ENCODE data around the gene FGFR3. TPM values are rescaled to one million over a fixed set of nuclear protein-coding genes. Genes with fewer than 3 reads are reported as not detected.
"Not testable (repeated sequence)": the region's sequence is repeated elsewhere in the genome, so short reads cannot be mapped to it uniquely, and the experiment has no call there.

FGFR3 gene
- total RNA-seq, 4 donors from 2014 or later, result 1.2 to 2.0 (median 1.6) TPM

DNA sequence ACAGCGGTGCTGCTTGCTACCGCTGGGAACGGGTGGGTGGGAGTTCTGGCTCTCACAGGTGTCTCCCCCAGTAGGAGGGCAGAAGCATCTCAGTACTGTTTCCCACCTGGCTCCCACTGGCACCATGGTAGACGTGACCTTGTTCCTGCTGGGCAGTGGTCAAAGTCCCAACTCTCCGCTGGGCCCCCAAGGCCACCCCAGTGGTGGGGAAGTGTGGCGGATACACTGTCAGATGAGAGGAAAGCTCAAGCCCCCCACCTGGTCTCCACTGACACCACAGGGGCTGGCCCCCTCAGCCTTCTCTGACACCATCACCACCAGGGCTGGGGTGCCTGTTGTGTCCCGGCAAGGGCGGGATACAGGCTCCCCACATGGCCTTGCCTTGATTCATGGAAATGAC lies 38.2 kb downstream of the FGFR3 start:
- Histone ChIP-seq H3K27me3 (no peaks in the 10 kb centered on the region), H3K36me3 (peaks cover 59 to 79% (median 71%) of the 10 kb centered on the region in 4 donors), H3K9me3 (no peaks in the 10 kb centered on the region), H3K4me1 (peaks cover 0 to 8% (median 3%) of the 10 kb centered on the region in 4 donors), H3K27ac (replicated peaks in 1 of 4) (no peak overlapping the region), H3K4me3 (no peak overlapping the region)
- intact Hi-C loops (cut with DNase I), result no loop called here
- DNase-seq (ENCODE audit: extremely low spot score), result no peak
- 83% methylated on average over 3 of the region's 8 CpGs for WGBS
- TF ChIP-seq POLR2A (IDR thresholded peaks at IDR 0.05; ENCODE audit: low read depth) (no peak), EP300 (IDR thresholded peaks at IDR 0.05) (no peak), POLR2AphosphoS5 (IDR thresholded peaks at IDR 0.05) (no peak)
- TF ChIP-seq, protein P1, sequence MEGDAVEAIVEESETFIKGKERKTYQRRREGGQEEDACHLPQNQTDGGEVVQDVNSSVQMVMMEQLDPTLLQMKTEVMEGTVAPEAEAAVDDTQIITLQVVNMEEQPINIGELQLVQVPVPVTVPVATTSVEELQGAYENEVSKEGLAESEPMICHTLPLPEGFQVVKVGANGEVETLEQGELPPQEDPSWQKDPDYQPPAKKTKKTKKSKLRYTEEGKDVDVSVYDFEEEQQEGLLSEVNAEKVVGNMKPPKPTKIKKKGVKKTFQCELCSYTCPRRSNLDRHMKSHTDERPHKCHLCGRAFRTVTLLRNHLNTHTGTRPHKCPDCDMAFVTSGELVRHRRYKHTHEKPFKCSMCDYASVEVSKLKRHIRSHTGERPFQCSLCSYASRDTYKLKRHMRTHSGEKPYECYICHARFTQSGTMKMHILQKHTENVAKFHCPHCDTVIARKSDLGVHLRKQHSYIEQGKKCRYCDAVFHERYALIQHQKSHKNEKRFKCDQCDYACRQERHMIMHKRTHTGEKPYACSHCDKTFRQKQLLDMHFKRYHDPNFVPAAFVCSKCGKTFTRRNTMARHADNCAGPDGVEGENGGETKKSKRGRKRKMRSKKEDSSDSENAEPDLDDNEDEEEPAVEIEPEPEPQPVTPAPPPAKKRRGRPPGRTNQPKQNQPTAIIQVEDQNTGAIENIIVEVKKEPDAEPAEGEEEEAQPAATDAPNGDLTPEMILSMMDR (IDR thresholded peaks at IDR 0.05), result no peak

DNA sequence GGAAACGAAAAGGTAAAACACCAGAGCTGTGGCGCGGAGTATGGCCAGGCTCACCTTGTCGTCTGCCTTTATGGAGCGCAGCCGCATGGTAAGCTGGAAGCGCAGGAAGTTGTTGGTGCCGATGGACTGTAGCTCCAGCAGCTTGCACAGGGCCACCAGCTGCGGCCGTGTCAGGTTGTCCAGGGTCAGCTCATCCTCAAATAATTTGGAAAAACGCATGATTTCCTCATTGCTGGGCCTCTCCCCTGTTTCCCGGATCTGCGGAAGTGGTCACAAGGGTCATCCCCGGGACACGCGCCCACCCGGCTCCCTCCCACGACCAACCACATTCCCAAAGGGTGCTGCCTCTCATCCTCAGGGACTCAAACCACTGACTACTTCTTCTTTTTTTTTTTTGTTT lies 39.6 kb downstream of the FGFR3 start:
- H3K27me3 ChIP-seq, result no peaks in the 10 kb centered on the region
- no peak overlapping the region for H3K4me3 ChIP-seq
- H3K27ac ChIP-seq (replicated peaks in 1 of 4), result no peak overlapping the region
- H3K4me1 ChIP-seq, result peaks cover 0 to 8% (median 3%) of the 10 kb centered on the region in 4 donors
- H3K9me3 ChIP-seq, result no peaks in the 10 kb centered on the region
- TF ChIP-seq POLR2A (IDR thresholded peaks at IDR 0.05; ENCODE audit: low read depth) (no peak), EP300 (IDR thresholded peaks at IDR 0.05) (no peak), POLR2AphosphoS5 (IDR thresholded peaks at IDR 0.05) (no peak)
- TF ChIP-seq, protein P1 (IDR thresholded peaks at IDR 0.05), result no peak
- DNase-seq (ENCODE audit: extremely low spot score), result no peak
- peaks cover 63 to 86% (median 75%) of the 10 kb centered on the region in 4 donors for H3K36me3 ChIP-seq
- 88% methylated on average over 12 of the region's 18 CpGs for WGBS
- intact Hi-C loops (cut with DNase I), result no loop called here

DNA sequence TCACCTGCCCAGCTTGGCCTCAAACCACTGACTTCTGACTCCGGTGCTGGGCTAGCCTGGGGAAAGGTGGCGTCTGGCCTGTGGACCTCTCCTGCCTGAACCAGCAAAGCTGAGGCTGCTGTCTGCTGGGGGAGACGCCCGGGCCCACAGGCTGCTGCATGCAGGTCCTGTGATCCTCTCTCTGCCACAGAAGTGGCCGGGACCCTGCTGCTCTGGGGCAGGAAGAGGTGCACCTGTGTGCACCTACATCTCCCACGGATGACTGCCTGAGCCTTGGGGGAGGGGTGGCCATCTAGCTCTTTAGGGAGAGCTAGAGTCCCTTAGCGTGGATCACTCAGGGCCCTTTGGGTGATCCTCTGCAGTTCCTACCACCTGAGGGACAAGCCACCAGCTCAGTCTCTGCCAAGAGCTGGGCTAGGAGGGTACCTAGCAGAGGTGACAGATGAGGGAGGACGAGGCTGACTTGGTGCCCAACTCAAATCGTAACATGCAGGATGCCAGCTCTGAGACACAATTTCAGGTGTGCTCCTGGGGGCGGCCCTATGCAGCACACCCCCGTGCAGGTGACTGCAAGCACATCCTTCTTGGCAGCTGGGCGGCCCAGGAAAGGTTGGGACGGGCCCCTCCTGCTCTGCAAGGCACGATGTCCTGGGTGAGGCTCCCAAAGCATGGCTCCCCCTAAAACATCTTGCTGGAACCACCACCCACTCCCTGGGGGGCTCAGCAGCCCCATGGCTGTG lies 40.4 kb downstream of the FGFR3 start:
- no peak for TF ChIP-seq POLR2A (IDR thresholded peaks at IDR 0.05; ENCODE audit: low read depth)
- TF ChIP-seq POLR2AphosphoS5 (IDR thresholded peaks at IDR 0.05), result no peak
- TF ChIP-seq, protein P1 (IDR thresholded peaks at IDR 0.05), result no peak
- TF ChIP-seq EP300 (IDR thresholded peaks at IDR 0.05), result no peak
- Histone ChIP-seq H3K27me3 (no peaks in the 10 kb centered on the region), H3K36me3 (peaks cover 65 to 93% (median 83%) of the 10 kb centered on the region in 4 donors), H3K4me1 (peaks cover 0 to 8% (median 3%) of the 10 kb centered on the region in 4 donors), H3K4me3 (no peak overlapping the region), H3K9me3 (no peaks in the 10 kb centered on the region), H3K27ac (replicated peaks in 1 of 4) (no peak overlapping the region)
- intact Hi-C loops (cut with DNase I), result no loop called here
- no CpG with 5 or more reads among the region's 14 CpGs for WGBS
- DNase-seq (ENCODE audit: extremely low spot score), result no peak

DNA sequence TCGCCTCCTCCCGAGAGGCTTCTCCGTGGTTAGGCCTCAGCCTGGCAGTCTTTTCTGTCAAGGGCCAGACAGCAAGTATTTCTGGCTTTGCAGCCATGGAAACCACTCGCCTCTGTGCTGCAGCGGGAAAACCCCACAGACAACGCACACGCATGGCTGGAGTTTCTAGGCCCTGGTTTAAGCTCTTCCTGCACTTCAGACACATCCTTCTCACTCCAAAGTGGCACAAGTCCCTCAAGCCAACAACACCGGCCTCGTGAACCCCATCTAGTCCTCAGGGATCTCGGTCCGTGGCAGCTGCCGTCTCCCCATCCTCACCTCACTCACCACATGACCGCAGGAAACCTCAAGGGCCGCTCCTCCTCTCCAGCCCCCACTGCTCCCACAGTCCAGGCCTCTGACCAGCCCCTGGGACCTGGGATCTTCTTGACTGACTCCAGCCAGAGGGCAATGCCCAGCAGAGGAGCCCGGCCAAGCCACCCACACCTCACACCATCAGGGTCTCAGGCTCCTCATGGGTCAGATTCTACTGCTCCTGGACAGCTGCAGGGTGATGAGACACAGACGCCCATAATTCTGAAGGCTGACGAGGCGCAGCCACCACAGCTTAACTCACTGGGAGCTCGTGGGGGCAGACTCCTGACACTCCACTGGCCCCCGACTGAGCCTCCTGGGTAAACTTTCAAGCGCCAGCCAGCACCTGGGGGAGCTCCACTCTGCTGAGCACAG lies 41.1 kb downstream of the FGFR3 start:
- TF ChIP-seq POLR2A (IDR thresholded peaks at IDR 0.05; ENCODE audit: low read depth) (no peak), POLR2AphosphoS5 (IDR thresholded peaks at IDR 0.05) (no peak), EP300 (IDR thresholded peaks at IDR 0.05) (no peak)
- TF ChIP-seq, protein P1 (IDR thresholded peaks at IDR 0.05), result no peak
- Histone ChIP-seq H3K4me1 (peaks cover 0 to 8% (median 3%) of the 10 kb centered on the region in 4 donors), H3K27me3 (no peaks in the 10 kb centered on the region), H3K27ac (replicated peaks in 1 of 4) (no peak overlapping the region), H3K36me3 (peaks cover 73 to 100% (median 90%) of the 10 kb centered on the region in 4 donors), H3K9me3 (no peaks in the 10 kb centered on the region), H3K4me3 (no peak overlapping the region)
- DNase-seq (ENCODE audit: extremely low spot score), result no peak
- intact Hi-C loops (cut with DNase I), result no loop called here
- 91% methylated on average over 12 of the region's 21 CpGs for WGBS

DNA sequence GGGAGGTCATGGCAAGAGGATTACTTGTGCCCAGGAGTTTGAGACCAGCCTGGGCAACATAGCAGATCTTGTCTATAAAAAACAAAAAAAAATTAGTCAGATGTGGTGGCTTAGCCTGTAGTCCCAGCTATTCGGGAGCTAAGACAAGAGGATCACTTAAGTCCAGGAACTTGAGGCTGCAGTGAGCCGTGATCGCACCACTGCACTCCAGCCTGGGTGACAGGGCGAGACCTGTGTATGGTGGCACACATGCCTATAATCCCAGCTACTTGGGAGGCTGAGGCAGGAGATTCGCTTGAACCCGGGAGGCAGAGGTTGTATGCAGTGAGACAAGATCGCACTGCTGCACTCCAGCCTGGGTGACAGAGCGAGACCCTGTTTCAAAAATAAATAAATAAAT lies 42.7 kb downstream of the FGFR3 start:
- 98% methylated on average over 8 of the region's 8 CpGs for WGBS
- DNase-seq (ENCODE audit: extremely low spot score); H3K4me3 ChIP-seq; H3K27ac ChIP-seq (replicated peaks in 1 of 4); H3K4me1 ChIP-seq; H3K9me3 ChIP-seq; H3K27me3 ChIP-seq; intact Hi-C loops (cut with DNase I): not testable (repeated sequence)
- peaks cover 81 to 100% (median 98%) of the 10 kb centered on the region in 4 donors for H3K36me3 ChIP-seq

All from esophagus muscularis mucosa (tissue), 4 donors.